Activated CD4-positive, alpha-beta T cell treated with anti-CD3 and anti-CD28 coated beads, Interleukin-2, amount 10 ng/mL, durations not matched to agents 24 days and 14 days (primary cell): ENCODE results near the gene HS6ST1. TPM values are rescaled to one million over a fixed set of nuclear protein-coding genes. Genes with fewer than 3 reads are reported as not detected.

Experiments used
- DNase-seq: peaks from one replicate; pipeline ENCODE4 v3.0.0; 2022
- H3K27ac Mint-ChIP-seq: one replicate; pipeline ENCODE4 v1.8.0; 2022; ENCODE audit warnings: mild to moderate bottlenecking, mixed read lengths
- H3K27me3 Mint-ChIP-seq: one replicate; pipeline ENCODE4 v1.8.0; 2022; ENCODE audit warnings: mixed read lengths
- H3K36me3 Mint-ChIP-seq: one replicate; pipeline ENCODE4 v1.8.0; 2022; ENCODE audit warnings: low read depth, mild to moderate bottlenecking, mixed read lengths
- H3K4me1 Mint-ChIP-seq: one replicate; pipeline ENCODE4 v1.8.0; 2021; ENCODE audit warnings: mixed read lengths
- H3K4me3 Mint-ChIP-seq: one replicate; pipeline ENCODE4 v1.8.0; 2022; ENCODE audit warnings: mild to moderate bottlenecking, moderate library complexity, mixed read lengths
- H3K9me3 Mint-ChIP-seq: one replicate; pipeline ENCODE4 v1.8.0; 2021; ENCODE audit warnings: mixed read lengths
- intact Hi-C: fragments of 100-400 bp; cut with micrococcal nuclease; formaldehyde crosslinking; loops from one replicate; pipeline ENCODE4 v1.15.1; 2023
- total RNA-seq: library from RNA; stranded (reverse); gene quantifications from 2 replicates; pipeline ENCODE4 v1.2.3, GENCODE V29; 2022

Gene HS6ST1
- total RNA-seq, 1 donor from 2014 or later = 20.1 TPM

GRCh38 chr2:128305555-128306080 lies 13.1 kb downstream of the HS6ST1 start:
- Mint-ChIP-seq H3K9me3 (no peaks in the 10 kb centered on the region), H3K27ac (no peak overlapping the region), H3K4me3 (no peak overlapping the region), H3K36me3 (no peaks in the 10 kb centered on the region), H3K4me1 (peaks cover under 1% of the 10 kb centered on the region), H3K27me3 (no peaks in the 10 kb centered on the region)
- intact Hi-C loops = no loop called here
- DNase-seq = no peak

- no peaks in the 10 kb centered on the region for H3K9me3 Mint-ChIP-seq
- no peaks in the 10 kb centered on the region for H3K4me1 Mint-ChIP-seq
- H3K4me3 Mint-ChIP-seq = no peak overlapping the region
- no peaks in the 10 kb centered on the region for H3K27me3 Mint-ChIP-seq
- no peak for DNase-seq
- H3K36me3 Mint-ChIP-seq = no peaks in the 10 kb centered on the region
- intact Hi-C loops = no loop called here
- no peak overlapping the region for H3K27ac Mint-ChIP-seq
Measured at GRCh38 chr2:128304715-128305554, 13.7 kb downstream of the HS6ST1 start.

DNA sequence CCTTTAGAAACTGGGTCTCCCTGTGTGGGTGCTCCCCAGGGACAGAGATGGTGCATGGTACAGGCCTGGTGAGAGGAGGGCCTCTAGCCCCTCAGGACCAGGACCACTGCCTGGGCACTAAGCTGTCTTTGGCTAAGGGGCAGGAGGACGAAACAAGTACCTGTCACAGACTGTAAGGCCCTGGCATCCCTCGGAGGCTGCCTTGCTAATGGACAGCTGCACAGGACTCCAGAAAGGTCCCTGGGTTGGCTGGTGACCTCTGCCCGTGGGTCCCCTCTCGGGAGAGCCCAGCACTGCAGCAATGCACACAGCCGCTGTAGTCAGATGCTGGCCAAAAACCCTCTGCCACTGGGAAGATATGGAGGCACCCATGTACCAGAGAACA lies 14.3 kb downstream of the HS6ST1 start:
- H3K27me3 Mint-ChIP-seq = no peaks in the 10 kb centered on the region
- H3K27ac Mint-ChIP-seq = no peak overlapping the region
- H3K36me3 Mint-ChIP-seq = no peaks in the 10 kb centered on the region
- no peak for DNase-seq
- intact Hi-C loops = no loop called here
- no peaks in the 10 kb centered on the region for H3K4me1 Mint-ChIP-seq
- H3K4me3 Mint-ChIP-seq = no peak overlapping the region
- H3K9me3 Mint-ChIP-seq = no peaks in the 10 kb centered on the region

- Mint-ChIP-seq H3K4me1 (no peaks in the 10 kb centered on the region), H3K36me3 (no peaks in the 10 kb centered on the region), H3K27ac (no peak overlapping the region), H3K27me3 (no peaks in the 10 kb centered on the region), H3K9me3 (no peaks in the 10 kb centered on the region), H3K4me3 (no peak overlapping the region)
- no peak for DNase-seq
- intact Hi-C loops = no loop called here
Measured at GRCh38 chr2:128303911-128304310, 14.8 kb downstream of the HS6ST1 start.

- Mint-ChIP-seq H3K27me3 (no peaks in the 10 kb centered on the region), H3K4me3 (no peak overlapping the region)
- no peak for DNase-seq
Measured at GRCh38 chr2:128303095-128303791, 15.4 kb downstream of the HS6ST1 start.

DNA sequence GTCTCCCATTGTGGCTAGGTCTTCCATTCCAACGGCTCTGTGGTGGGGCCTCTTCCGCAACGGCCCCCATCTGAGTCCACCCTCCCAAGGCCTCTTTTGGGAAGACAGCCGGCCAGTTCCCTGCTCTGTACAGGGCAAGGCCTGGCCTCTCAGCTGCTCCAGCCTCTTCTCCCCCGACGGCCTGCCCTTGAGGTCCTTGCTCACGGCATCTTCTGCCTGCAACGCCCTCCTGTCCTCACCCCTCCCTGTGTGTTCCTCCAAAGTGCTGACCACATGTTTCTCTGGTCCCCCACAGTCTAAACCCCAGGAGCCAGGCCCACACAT lies 16.0 kb downstream of the HS6ST1 start:
- intact Hi-C loops = no loop called here

More at GRCh38 chr2:128303095-128303791, 15.4 kb downstream of the HS6ST1 start:
- no peaks in the 10 kb centered on the region for H3K9me3 Mint-ChIP-seq
- no peaks in the 10 kb centered on the region for H3K4me1 Mint-ChIP-seq
- H3K36me3 Mint-ChIP-seq = no peaks in the 10 kb centered on the region
- intact Hi-C loops = no loop called here
- H3K27ac Mint-ChIP-seq = no peak overlapping the region

DNA sequence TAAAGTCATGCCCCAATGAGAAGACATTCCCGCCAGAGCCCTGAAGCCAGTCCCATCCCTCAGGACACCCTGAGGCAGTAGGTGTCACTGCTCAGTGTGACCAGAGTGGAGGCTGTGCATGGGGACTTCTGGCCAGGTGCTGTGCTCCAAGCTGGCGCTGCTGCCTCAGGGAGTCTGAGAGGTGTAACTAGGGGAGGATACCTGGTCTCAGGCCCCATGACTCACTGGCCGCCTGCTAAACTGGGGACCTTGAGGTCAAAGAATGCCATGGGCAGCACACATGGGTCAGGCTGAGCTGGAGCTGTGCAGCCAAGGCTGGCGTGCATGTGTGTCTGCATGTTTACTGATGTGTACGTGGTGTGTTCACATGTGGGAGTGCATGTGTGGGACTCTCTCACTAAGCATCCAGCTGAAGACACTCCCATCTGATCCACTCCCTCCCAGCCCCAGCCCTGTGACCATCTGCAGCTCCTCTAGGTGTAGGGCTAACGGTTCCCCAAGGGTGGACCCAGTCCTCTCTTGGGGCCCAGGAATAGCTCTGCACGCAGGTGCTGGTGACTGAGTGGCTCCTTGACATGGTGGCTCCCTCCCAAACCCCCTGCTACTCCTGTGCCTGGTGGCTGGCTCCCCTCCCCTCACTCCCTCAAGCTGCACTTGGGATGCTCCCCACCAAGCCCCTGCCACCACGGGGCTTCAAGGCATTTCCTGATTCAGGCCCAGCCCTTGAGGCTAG lies 16.5 kb downstream of the HS6ST1 start:
- no peak overlapping the region for H3K27ac Mint-ChIP-seq
- no peak for DNase-seq
- intact Hi-C loops = no loop called here

More for the DNA sequence above, 16.0 kb downstream of the HS6ST1 start:
- Mint-ChIP-seq H3K4me3 (no peak overlapping the region), H3K9me3 (no peaks in the 10 kb centered on the region), H3K36me3 (no peaks in the 10 kb centered on the region), H3K27me3 (no peaks in the 10 kb centered on the region), H3K4me1 (no peaks in the 10 kb centered on the region), H3K27ac (no peak overlapping the region)
- no peak for DNase-seq

DNA sequence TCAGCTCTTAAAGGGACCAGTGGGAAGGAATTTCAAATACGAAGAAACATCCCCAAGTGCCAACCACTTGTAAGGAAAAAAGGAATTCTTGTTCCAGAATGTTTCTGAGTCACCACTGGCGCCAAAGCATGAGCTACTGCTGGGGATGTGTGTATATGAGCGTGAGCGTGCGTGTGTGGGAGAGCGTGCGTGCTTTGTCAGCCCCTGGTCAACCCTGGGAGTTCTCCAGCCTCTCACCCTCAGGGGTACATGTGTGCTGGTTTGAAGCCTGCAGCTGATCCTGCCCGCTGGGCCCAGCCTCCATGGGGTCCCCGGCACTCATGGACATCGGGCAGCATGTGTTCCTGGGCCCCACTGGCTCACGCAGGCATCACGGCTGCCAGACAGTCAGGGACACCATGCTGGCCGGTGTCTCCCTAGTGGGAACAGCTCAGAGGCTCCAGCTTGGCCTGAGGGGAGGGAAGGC lies 17.1 kb downstream of the HS6ST1 start:
- Mint-ChIP-seq H3K4me1 (no peaks in the 10 kb centered on the region), H3K9me3 (no peaks in the 10 kb centered on the region), H3K27ac (no peak overlapping the region), H3K4me3 (no peak overlapping the region), H3K36me3 (no peaks in the 10 kb centered on the region), H3K27me3 (no peaks in the 10 kb centered on the region)
- DNase-seq = no peak
- intact Hi-C loops = no loop called here

More for the DNA sequence above, 16.5 kb downstream of the HS6ST1 start:
- H3K36me3 Mint-ChIP-seq = no peaks in the 10 kb centered on the region
- H3K27me3 Mint-ChIP-seq = no peaks in the 10 kb centered on the region
- no peak overlapping the region for H3K4me3 Mint-ChIP-seq
- no peaks in the 10 kb centered on the region for H3K4me1 Mint-ChIP-seq
- H3K9me3 Mint-ChIP-seq = no peaks in the 10 kb centered on the region

DNA sequence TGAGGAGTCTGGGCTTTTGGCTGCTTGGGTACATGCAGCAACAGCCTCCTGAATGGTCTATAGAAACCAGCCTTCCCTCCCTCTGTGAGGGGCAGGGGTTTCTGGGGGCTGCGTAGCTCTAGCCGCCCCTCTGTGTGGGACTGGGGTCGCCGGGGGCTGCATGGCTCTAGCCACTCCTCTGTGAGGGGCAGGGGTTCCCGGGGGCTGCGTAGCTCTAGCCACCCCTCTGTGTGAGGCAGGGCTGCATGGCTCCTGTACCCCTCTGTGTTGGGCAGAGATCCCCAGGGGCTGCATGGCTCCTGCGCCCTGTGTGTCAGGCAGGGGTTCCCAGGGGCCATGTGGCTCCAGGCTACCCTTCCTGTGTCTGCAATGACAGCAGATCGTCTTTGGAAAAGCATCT lies 17.6 kb downstream of the HS6ST1 start:
- Mint-ChIP-seq H3K36me3 (no peaks in the 10 kb centered on the region), H3K27me3 (no peaks in the 10 kb centered on the region), H3K9me3 (no peaks in the 10 kb centered on the region), H3K4me3 (no peak overlapping the region), H3K4me1 (no peaks in the 10 kb centered on the region), H3K27ac (no peak overlapping the region)
- intact Hi-C loops = no loop called here
- no peak for DNase-seq

GRCh38 chr2:128300151-128301020 lies 18.3 kb downstream of the HS6ST1 start:
- H3K9me3 Mint-ChIP-seq = no peaks in the 10 kb centered on the region
- no peak overlapping the region for H3K27ac Mint-ChIP-seq
- intact Hi-C loops = no loop called here
- DNase-seq = no peak
- H3K4me3 Mint-ChIP-seq = no peak overlapping the region
- H3K4me1 Mint-ChIP-seq = no peaks in the 10 kb centered on the region
- no peaks in the 10 kb centered on the region for H3K36me3 Mint-ChIP-seq
- H3K27me3 Mint-ChIP-seq = no peaks in the 10 kb centered on the region

DNA sequence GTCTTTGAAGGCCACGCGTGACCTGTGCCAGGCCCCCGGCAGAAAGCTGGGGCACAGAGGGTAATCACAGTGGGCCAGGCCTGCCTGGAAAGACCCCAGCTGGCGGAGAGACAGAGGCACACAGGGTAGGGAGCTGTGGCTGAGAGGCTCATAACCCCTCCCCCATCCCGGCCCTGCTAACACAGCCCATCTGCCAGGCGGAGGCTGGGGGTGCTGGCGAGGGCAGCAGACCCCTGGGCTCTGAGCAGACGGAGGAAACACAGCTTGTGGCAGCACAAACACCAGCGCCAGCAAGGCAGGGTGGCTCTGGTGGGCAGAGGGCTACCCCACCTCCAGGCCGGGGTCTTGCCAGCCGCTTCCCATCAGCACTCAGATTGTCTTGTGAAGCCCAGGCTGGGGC lies 19.0 kb downstream of the HS6ST1 start:
- Mint-ChIP-seq H3K4me1 (no peaks in the 10 kb centered on the region), H3K36me3 (no peaks in the 10 kb centered on the region), H3K4me3 (no peak overlapping the region), H3K27me3 (no peaks in the 10 kb centered on the region), H3K27ac (no peak overlapping the region), H3K9me3 (no peaks in the 10 kb centered on the region)
- intact Hi-C loops = no loop called here
- no peak for DNase-seq

DNA sequence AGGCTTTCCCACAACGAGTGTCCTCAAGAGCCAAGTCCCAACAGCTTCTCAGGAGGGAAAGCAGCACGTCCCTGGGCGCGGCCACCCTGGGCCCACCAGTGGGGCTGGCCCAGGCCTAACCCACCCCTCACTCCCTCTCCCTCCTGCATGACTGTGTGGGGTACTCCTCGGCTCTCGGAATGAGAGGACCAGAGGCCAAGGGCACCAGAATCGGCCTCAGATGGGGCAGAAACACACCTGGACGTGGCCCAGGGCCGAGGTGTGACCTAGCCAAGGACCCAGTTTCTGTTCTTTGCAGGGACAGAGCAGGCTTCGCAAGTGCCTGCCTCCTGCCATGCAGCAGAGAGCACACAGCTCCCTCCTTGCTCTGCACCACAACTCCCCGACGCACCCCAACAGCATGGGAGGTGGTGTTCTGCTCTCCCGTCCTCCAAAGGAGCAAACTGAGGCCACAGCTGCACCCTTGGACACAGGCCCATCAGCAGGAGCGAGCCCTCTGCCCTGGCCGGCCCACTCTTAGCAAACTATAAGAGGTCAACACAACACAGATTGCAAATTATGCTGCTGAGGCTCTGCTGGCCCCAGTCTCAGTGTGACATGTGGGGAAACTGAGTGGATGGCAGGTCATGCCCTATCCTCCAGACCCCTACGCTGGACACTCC lies 19.7 kb downstream of the HS6ST1 start:
- no peaks in the 10 kb centered on the region for H3K4me1 Mint-ChIP-seq
- DNase-seq = no peak
- no peak overlapping the region for H3K27ac Mint-ChIP-seq
- no peaks in the 10 kb centered on the region for H3K27me3 Mint-ChIP-seq
- intact Hi-C loops = no loop called here
- no peaks in the 10 kb centered on the region for H3K36me3 Mint-ChIP-seq
- H3K4me3 Mint-ChIP-seq = no peak overlapping the region
- no peaks in the 10 kb centered on the region for H3K9me3 Mint-ChIP-seq

- H3K36me3 Mint-ChIP-seq = no peaks in the 10 kb centered on the region
- no peak overlapping the region for H3K4me3 Mint-ChIP-seq
- H3K27me3 Mint-ChIP-seq = no peaks in the 10 kb centered on the region
- no peaks in the 10 kb centered on the region for H3K9me3 Mint-ChIP-seq
- no peak for DNase-seq
- no peaks in the 10 kb centered on the region for H3K4me1 Mint-ChIP-seq
- no peak overlapping the region for H3K27ac Mint-ChIP-seq
- intact Hi-C loops = no loop called here
Measured at GRCh38 chr2:128298286-128298685, 20.4 kb downstream of the HS6ST1 start.
